HEK293T (cell line): ENCODE results near the gene OCA2.

Experiments
- ARNT ChIP-seq: fragments of 450-650 bp; IDR thresholded peaks from 2 replicates; pipeline ENCODE4 v1.6.1; 2017; ENCODE audit warnings: mild to moderate bottlenecking
- BHLHE40 ChIP-seq: fragments of 450-650 bp; IDR thresholded peaks from 2 replicates; pipeline ENCODE4 v1.6.1; 2016; ENCODE audit warnings: mild to moderate bottlenecking, moderate library complexity, borderline replicate concordance
- CTBP1 ChIP-seq: fragments of 450-650 bp; IDR thresholded peaks from 2 replicates; pipeline ENCODE4 v1.6.1; 2016; ENCODE audit warnings: borderline replicate concordance
- ELF4 ChIP-seq: fragments of 450-650 bp; IDR thresholded peaks from 2 replicates; pipeline ENCODE4 v1.6.1; 2017; ENCODE audit warnings: antibody characterized with exemption
- FOXA1 ChIP-seq: fragments of 450-650 bp; IDR thresholded peaks from 2 replicates; pipeline ENCODE4 v1.6.1; 2016; ENCODE audit warnings: mild to moderate bottlenecking
- FOXK2 ChIP-seq: fragments of 450-650 bp; IDR thresholded peaks from 2 replicates; pipeline ENCODE4 v1.6.1; 2016; ENCODE audit warnings: mild to moderate bottlenecking
- FOXM1 ChIP-seq: fragments of 450-650 bp; IDR thresholded peaks from 2 replicates; pipeline ENCODE4 v1.6.1; 2017; ENCODE audit warnings: mild to moderate bottlenecking, borderline replicate concordance
- HDGF ChIP-seq: fragments of 450-650 bp; IDR thresholded peaks from 2 replicates; pipeline ENCODE4 v1.6.1; 2017; ENCODE audit warnings: antibody characterized with exemption, borderline replicate concordance
- NFRKB ChIP-seq: fragments of 450-650 bp; IDR thresholded peaks from 2 replicates; pipeline ENCODE4 v1.6.1; 2016; ENCODE audit warnings: mild to moderate bottlenecking, moderate library complexity
- PKNOX1 ChIP-seq: fragments of 450-650 bp; IDR thresholded peaks from 2 replicates; pipeline ENCODE4 v1.6.1; 2016
- SP1 ChIP-seq: fragments of 450-650 bp; IDR thresholded peaks from 2 replicates; pipeline ENCODE4 v1.6.1; 2017
- SUZ12 ChIP-seq: fragments of 450-650 bp; IDR thresholded peaks from 2 replicates; pipeline ENCODE4 v1.6.1; 2016; ENCODE audit warnings: mild to moderate bottlenecking
- TARDBP ChIP-seq: fragments of 450-650 bp; IDR thresholded peaks from 2 replicates; pipeline ENCODE4 v1.6.1; 2016
- ZNF384 ChIP-seq: fragments of 450-650 bp; IDR thresholded peaks from 2 replicates; pipeline ENCODE4 v1.6.1; 2016

- TF ChIP-seq BHLHE40 (no peak), ELF4 (no peak), ZNF384 (no peak), CTBP1 (no peak), HDGF (no peak), TARDBP (no peak), ARNT (no peak), FOXM1 (no peak), FOXA1 (no peak), PKNOX1 (no peak), SUZ12 (no peak), NFRKB (no peak), FOXK2 (no peak), SP1 (no peak)
These were observed 76.2 kb downstream of the OCA2 start for GRCh38 chr15:28022961-28023360.
